SJSA1 (cell line): ENCODE data around the gene ADM2. TPM values are rescaled to one million over a fixed set of nuclear protein-coding genes. Genes with fewer than 3 reads are reported as not detected.

Source experiments
- DNase-seq, 2 experiments: peaks; one replicate each; pipeline ENCODE4 v3.0.0-alpha.2; 2015 to 2020; ENCODE audit warnings: low spot score in 2 of 2, low read depth in 1 of 2
- H3K27ac ChIP-seq: fragments of 250-450 bp; sonication (Bioruptor Pico); 2 replicates; pipeline ENCODE4 v1.5.1; 2020; ENCODE audit warnings: mild to moderate bottlenecking, moderate library complexity
- H3K27me3 ChIP-seq: fragments of 250-450 bp; sonication (Bioruptor Pico); replicated peaks from 2 replicates; pipeline ENCODE4 v1.5.1; 2020; ENCODE audit warnings: mild to moderate bottlenecking, moderate library complexity
- H3K36me3 ChIP-seq: fragments of 250-450 bp; sonication (Bioruptor Pico); 2 replicates; pipeline ENCODE4 v1.5.1; 2020; ENCODE audit warnings: mild to moderate bottlenecking
- H3K4me1 ChIP-seq: fragments of 250-450 bp; sonication (Bioruptor Pico); replicated peaks from 2 replicates; pipeline ENCODE4 v1.6.1; 2021; ENCODE audit warnings: mild to moderate bottlenecking
- H3K4me3 ChIP-seq: fragments of 250-450 bp; sonication (Bioruptor Pico); 2 replicates; pipeline ENCODE4 v1.5.1; 2020; ENCODE audit warnings: mild to moderate bottlenecking
- H3K9me3 ChIP-seq: fragments of 250-450 bp; sonication (Bioruptor Pico); replicated peaks from 2 replicates; pipeline ENCODE4 v1.5.1; 2020; ENCODE audit warnings: mild to moderate bottlenecking
- total RNA-seq: library from RNA; depleted of rRNA; stranded (reverse); fragments of >200 nt; shearing (Covaris generic); gene quantifications from 2 replicates; pipeline ENCODE4 v1.2.3, GENCODE V29; 2014

ADM2 gene
- total RNA-seq, 1 experiment from 2014 or later = 0.05 TPM

- no peaks in the 10 kb centered on the region for H3K9me3 ChIP-seq
- peaks cover 76% of the 10 kb centered on the region for H3K36me3 ChIP-seq
Measured at GRCh38 chr22:50440544-50441249, 40.6 kb upstream of the ADM2 start.

GRCh38 chr22:50441428-50441993, 39.8 kb upstream of the ADM2 start:
- no peak for DNase-seq
- Histone ChIP-seq H3K4me1 (no peaks in the 10 kb centered on the region), H3K9me3 (no peaks in the 10 kb centered on the region), H3K27ac (no peak overlapping the region), H3K4me3 (no peak overlapping the region), H3K36me3 (peaks cover 75% of the 10 kb centered on the region), H3K27me3 (no peaks in the 10 kb centered on the region)

More at GRCh38 chr22:50440544-50441249, 40.6 kb upstream of the ADM2 start:
- H3K27ac ChIP-seq = no peak overlapping the region
- H3K27me3 ChIP-seq = no peaks in the 10 kb centered on the region
- H3K4me1 ChIP-seq = no peaks in the 10 kb centered on the region
- H3K4me3 ChIP-seq = no peak overlapping the region
- no peak for DNase-seq

DNA sequence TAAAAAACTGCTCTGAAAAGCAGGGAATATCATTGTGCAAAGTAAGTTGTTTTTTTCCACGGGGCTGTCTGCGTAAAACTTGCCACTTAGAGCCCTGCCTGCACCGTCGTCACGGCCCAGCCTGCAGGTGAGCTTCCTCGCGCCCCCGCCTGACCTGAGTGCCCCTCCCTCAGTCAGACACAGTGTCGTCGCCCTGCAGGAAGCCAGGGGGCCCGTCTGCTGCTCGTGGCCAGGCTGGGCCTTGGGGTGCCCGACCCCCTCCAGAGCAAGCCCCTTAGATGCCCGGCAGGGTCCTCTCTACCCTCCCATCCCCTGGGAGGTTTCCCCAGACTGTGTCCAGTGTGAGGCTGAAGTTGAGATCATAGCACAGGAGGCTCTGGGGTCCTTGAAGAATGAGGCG, 38.1 kb upstream of the ADM2 start:
- Histone ChIP-seq H3K4me1 (no peaks in the 10 kb centered on the region), H3K27me3 (no peaks in the 10 kb centered on the region), H3K9me3 (no peaks in the 10 kb centered on the region), H3K36me3 (peaks cover 82% of the 10 kb centered on the region), H3K27ac (no peak overlapping the region), H3K4me3 (no peak overlapping the region)
- no peak for DNase-seq

DNA sequence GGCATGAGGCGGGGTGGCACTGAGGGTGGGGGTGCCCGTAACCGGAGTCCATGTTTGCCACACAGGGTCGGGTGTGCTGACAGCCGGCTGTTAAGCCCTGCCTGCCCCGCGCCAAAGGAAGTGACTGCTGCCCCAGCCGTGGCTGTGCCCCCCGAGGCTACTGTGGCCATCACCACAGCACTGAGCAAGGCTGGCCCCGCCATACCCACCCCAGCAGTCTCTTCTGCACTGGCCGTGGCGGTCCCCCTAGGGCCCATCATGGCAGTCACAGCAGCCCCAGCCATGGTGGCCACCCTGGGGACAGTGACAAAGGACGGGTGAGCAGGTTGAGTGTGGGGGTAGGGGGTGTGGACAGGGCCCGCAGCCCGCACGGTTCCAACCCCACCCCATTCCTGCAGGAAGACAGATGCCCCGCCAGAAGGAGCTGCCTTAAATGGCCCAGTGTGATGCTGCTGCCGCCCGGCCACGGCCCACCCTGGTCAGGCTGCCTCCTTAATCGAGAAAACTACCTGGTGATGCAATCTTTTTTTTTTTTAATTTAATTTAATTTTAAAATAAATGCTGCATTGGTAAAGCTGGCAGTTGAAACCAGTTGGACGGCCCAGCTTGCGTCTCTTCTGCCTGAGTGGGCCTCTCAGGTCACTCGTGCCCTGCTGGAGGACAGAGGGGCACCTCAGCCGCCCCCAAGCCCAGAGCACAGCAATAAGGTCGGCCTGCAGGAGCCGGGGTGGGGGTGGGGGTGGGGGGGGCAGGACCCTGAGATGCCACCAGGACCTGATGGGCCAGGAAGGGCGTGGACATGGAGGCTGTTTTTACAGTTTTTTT, 37.3 kb upstream of the ADM2 start:
- no peak for DNase-seq
- H3K36me3 ChIP-seq = peaks cover 81% of the 10 kb centered on the region

DNA sequence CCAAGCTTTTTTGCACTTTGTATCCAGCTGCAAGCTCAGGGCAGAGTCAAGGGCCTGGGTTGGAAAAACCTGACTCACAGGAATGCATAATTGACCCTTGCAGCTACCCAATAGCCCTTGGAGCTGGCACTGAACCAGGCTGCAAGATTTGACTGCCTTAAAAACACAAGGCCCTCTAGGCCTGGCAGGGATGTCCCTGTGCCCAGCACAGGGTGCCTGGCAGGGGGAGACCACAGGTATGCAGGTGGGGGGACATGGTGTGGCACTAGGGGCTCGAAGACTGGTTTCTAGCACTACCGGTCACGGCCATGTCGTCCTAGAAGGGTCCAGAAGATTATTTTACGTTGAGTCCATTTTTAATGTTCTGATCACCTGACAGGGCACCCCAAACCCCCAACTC, 36.7 kb upstream of the ADM2 start:
- Histone ChIP-seq H3K4me1 (no peaks in the 10 kb centered on the region), H3K36me3 (peaks cover 79% of the 10 kb centered on the region), H3K27me3 (no peaks in the 10 kb centered on the region), H3K27ac (no peak overlapping the region), H3K9me3 (no peaks in the 10 kb centered on the region), H3K4me3 (no peak overlapping the region)
- DNase-seq = no peak

More for the DNA sequence above, 37.3 kb upstream of the ADM2 start:
- Histone ChIP-seq H3K9me3 (no peaks in the 10 kb centered on the region), H3K27me3 (no peaks in the 10 kb centered on the region), H3K27ac (no peak overlapping the region), H3K4me3 (no peak overlapping the region), H3K4me1 (no peaks in the 10 kb centered on the region)

GRCh38 chr22:50445071-50445879, 36.1 kb upstream of the ADM2 start:
- no peak overlapping the region for H3K27ac ChIP-seq
- peaks cover 78% of the 10 kb centered on the region for H3K36me3 ChIP-seq
- no peaks in the 10 kb centered on the region for H3K9me3 ChIP-seq
- H3K27me3 ChIP-seq = no peaks in the 10 kb centered on the region
- H3K4me3 ChIP-seq = no peak overlapping the region
- no peaks in the 10 kb centered on the region for H3K4me1 ChIP-seq
- DNase-seq = no peak

- H3K4me3 ChIP-seq = no peak overlapping the region
- no peak overlapping the region for H3K27ac ChIP-seq
- H3K4me1 ChIP-seq = no peaks in the 10 kb centered on the region
- no peaks in the 10 kb centered on the region for H3K27me3 ChIP-seq
- H3K36me3 ChIP-seq = peaks cover 73% of the 10 kb centered on the region
- no peaks in the 10 kb centered on the region for H3K9me3 ChIP-seq
- DNase-seq = no peak
Measured at GRCh38 chr22:50445880-50446707, 35.2 kb upstream of the ADM2 start.

DNA sequence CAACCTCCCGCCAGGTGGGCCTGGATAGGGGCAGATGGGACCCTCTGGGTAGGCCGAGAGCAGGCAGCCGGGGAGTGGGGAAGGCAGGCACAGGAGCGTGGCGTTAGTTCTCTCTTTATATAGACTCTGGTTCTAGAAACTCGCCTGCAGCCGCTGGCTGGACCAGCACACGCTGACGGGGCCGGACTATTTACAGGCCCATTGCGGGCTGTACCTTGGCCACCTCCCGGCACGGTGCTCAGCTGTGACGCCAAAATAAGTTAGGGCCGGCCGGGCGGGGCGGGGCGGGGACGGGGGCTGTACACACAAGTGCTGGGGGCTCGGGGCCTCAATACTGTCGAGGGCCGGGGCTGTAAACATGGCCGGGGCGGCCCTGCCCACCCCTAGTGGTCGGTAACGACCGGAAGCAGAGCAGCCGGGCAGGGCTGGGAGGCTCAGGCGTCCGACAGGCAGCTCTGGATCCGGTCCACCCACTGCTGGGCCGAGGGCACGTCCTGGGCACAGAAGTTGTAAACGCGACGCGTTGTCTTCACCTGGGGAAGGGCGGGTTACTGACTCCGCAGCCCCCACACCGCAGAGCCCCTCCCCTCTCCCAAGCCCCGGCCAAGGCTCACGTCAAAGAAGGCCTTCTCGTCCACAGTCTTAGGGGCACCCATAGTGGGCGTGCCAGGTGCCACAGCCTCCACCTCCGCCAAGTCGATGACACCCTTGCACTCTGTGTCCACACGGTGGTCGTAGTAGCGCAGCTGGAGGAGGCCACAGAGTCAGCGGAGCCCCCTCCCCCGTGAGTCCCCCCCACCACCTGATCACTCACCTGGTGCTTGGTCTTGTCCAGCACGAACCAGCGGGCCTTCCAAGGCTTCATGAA, 34.4 kb upstream of the ADM2 start:
- DNase-seq = no peak
- no peaks in the 10 kb centered on the region for H3K27me3 ChIP-seq
- H3K27ac ChIP-seq = no peak overlapping the region
- peaks cover 71% of the 10 kb centered on the region for H3K36me3 ChIP-seq
- H3K4me1 ChIP-seq = no peaks in the 10 kb centered on the region
- H3K9me3 ChIP-seq = no peaks in the 10 kb centered on the region
- H3K4me3 ChIP-seq = no peak overlapping the region

DNA sequence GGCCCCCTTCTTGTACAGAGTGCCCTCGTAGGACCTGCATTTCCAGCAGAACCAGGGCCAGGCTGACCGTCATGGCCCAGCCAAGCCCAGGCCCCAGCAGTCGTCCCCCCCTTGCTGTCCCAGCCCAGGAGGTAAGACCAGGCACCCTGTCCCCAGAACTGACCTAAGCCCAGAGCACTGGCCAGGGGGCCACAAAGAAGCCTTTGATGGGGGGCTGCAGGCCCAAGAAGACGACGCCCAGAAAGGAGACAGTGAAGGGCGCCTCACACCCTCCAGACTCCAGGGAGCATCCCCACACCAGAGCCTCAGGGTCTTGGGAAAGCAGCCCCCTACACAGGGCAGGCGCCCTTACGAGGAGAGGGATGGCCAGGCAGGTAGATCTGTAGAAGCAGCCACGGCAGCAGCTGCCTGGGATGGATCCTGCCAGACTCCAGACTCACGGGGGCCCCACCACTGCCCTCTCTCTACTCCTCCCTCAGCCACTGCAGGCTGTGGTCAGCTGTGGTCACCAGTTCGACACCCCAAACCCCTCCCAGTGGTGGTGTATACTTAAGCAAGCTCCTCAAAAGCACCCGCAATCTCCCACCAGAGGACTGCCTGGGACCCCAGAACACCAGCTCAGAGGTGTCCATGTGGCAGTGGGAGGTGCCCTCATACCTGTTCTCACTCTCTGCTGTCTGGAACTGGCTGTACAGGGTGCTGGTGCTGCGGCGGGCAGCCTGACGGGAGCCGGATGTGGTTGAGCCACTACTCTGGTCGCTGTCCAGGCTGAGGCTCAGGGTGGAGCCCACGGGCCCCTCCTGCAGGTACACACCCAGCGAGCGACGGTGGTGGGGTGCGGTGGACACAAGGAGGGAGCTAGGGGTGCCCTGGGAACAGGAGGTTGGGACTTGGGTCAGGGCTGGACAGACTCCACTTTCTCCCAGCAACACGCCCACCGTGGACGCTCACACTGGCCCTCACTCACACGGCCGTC, 33.5 kb upstream of the ADM2 start:
- peaks cover 73% of the 10 kb centered on the region for H3K36me3 ChIP-seq
- H3K4me3 ChIP-seq = no peak overlapping the region
- no peaks in the 10 kb centered on the region for H3K27me3 ChIP-seq
- H3K4me1 ChIP-seq = no peaks in the 10 kb centered on the region
- no peaks in the 10 kb centered on the region for H3K9me3 ChIP-seq
- no peak for DNase-seq
- no peak overlapping the region for H3K27ac ChIP-seq

GRCh38 chr22:50452649-50453048, 28.7 kb upstream of the ADM2 start:
- Histone ChIP-seq H3K4me3 (no peak overlapping the region), H3K9me3 (no peaks in the 10 kb centered on the region), H3K27me3 (no peaks in the 10 kb centered on the region), H3K27ac (no peak overlapping the region), H3K4me1 (no peaks in the 10 kb centered on the region), H3K36me3 (peaks cover 75% of the 10 kb centered on the region)
- no peak for DNase-seq

GRCh38 chr22:50454556-50455075, 26.7 kb upstream of the ADM2 start:
- no peak for DNase-seq
- no peak overlapping the region for H3K4me3 ChIP-seq
- no peaks in the 10 kb centered on the region for H3K4me1 ChIP-seq
- H3K36me3 ChIP-seq = peaks cover 77% of the 10 kb centered on the region
- H3K27ac ChIP-seq = no peak overlapping the region
- H3K9me3 ChIP-seq = no peaks in the 10 kb centered on the region
- no peaks in the 10 kb centered on the region for H3K27me3 ChIP-seq
